Measurements from ENCODE around the gene LRRTM4.
"Not testable (repeated sequence)": the region's sequence is repeated elsewhere in the genome, so short reads cannot be mapped to it uniquely, and the experiment has no call there.

Gene LRRTM4

GRCh38 chr2:77081597-77081996, 440.6 kb downstream of the LRRTM4 start:
- DNase-seq (ENCODE audit: low spot score) = no peak

GRCh38 chr2:77064324-77064723, 457.9 kb downstream of the LRRTM4 start:
- no peak for DNase-seq (ENCODE audit: low spot score)

GRCh38 chr2:77054938-77055337, 467.2 kb downstream of the LRRTM4 start:
- no peak for DNase-seq (ENCODE audit: low spot score)

- DNase-seq (ENCODE audit: low spot score) = no peak
Observed at GRCh38 chr2:77046339-77046738, 475.8 kb downstream of the LRRTM4 start.

- DNase-seq (ENCODE audit: low spot score) = not testable (repeated sequence)
Observed at GRCh38 chr2:77045456-77045855, 476.7 kb downstream of the LRRTM4 start.

- no peak for DNase-seq (ENCODE audit: low spot score)
Observed at GRCh38 chr2:77034445-77034844, 487.7 kb downstream of the LRRTM4 start.

GRCh38 chr2:77029237-77029636, 492.9 kb downstream of the LRRTM4 start:
- not testable (repeated sequence) for DNase-seq (ENCODE audit: low spot score)

- no peak for DNase-seq (ENCODE audit: low spot score)
Observed at GRCh38 chr2:77028032-77028600, 494.1 kb downstream of the LRRTM4 start.

GRCh38 chr2:77025714-77026113, 496.5 kb downstream of the LRRTM4 start:
- DNase-seq (ENCODE audit: low spot score) = no peak

- DNase-seq (ENCODE audit: low spot score) = no peak
Observed at GRCh38 chr2:77021161-77021560, 501.0 kb downstream of the LRRTM4 start.

- no peak for DNase-seq (ENCODE audit: low spot score)
Observed at GRCh38 chr2:77018219-77018618, 504.0 kb downstream of the LRRTM4 start.

GRCh38 chr2:77017355-77017745, 504.8 kb downstream of the LRRTM4 start:
- no peak for DNase-seq (ENCODE audit: low spot score)

GRCh38 chr2:77016443-77017354, 505.5 kb downstream of the LRRTM4 start:
- DNase-seq (ENCODE audit: low spot score) = no peak

GRCh38 chr2:77013953-77014352, 508.2 kb downstream of the LRRTM4 start:
- no peak for DNase-seq (ENCODE audit: low spot score)

GRCh38 chr2:77013457-77013856, 508.7 kb downstream of the LRRTM4 start:
- DNase-seq (ENCODE audit: low spot score) = no peak

GRCh38 chr2:77009307-77009706, 512.9 kb downstream of the LRRTM4 start:
- DNase-seq (ENCODE audit: low spot score) = no peak

- no peak for DNase-seq (ENCODE audit: low spot score)
Observed at GRCh38 chr2:77008853-77009252, 513.3 kb downstream of the LRRTM4 start.

- no peak for DNase-seq (ENCODE audit: low spot score)
Observed at GRCh38 chr2:77007686-77008085, 514.5 kb downstream of the LRRTM4 start.

- no peak for DNase-seq (ENCODE audit: low spot score)
Observed at GRCh38 chr2:77005522-77005921, 516.7 kb downstream of the LRRTM4 start.

- DNase-seq (ENCODE audit: low spot score) = no peak
Observed at GRCh38 chr2:77001895-77002294, 520.3 kb downstream of the LRRTM4 start.

GRCh38 chr2:76998704-76999103, 523.5 kb downstream of the LRRTM4 start:
- no peak for DNase-seq (ENCODE audit: low spot score)

- no peak for DNase-seq (ENCODE audit: low spot score)
Observed at GRCh38 chr2:76998152-76998551, 524.0 kb downstream of the LRRTM4 start.

GRCh38 chr2:76997296-76997695, 524.9 kb downstream of the LRRTM4 start:
- DNase-seq (ENCODE audit: low spot score) = no peak
